Measurements from ENCODE around the gene PIK3CA. TPM values are rescaled to one million over a fixed set of nuclear protein-coding genes. Genes with fewer than 3 reads are reported as not detected.
A peak's percentile ranks its signal among the peaks of the same experiment; 100 is the strongest.

Gene PIK3CA
- total and polyA plus RNA-seq, 10 of the 15 experiments (the other 5 are each of a cell fraction or from before 2014, with no cell fraction given), result 3.0 to 18.6 (median 9.0) TPM

- no peak for TF ChIP-seq PBX3 (IDR thresholded peaks at IDR 0.05; ENCODE audit: insufficient replicate concordance, low read depth, low read length)
- TF ChIP-seq RBBP5 (conservative IDR thresholded peaks at IDR 0.05), result no peak
- no peak for TF ChIP-seq ZBTB33 (IDR thresholded peaks at IDR 0.05)
- TF ChIP-seq SPI1 (IDR thresholded peaks at IDR 0.05; ENCODE audit: borderline replicate concordance, insufficient read depth, low read depth, low read length), result no peak
- TF ChIP-seq RUNX3 (IDR thresholded peaks at IDR 0.05; ENCODE audit: low read length), result no peak
- no peak for TF ChIP-seq NBN (IDR thresholded peaks at IDR 0.05)
- peak; percentile 50; the same call in 1 of the 2 replicates for TF ChIP-seq CREM (IDR thresholded peaks at IDR 0.05; ENCODE audit: low read depth)
- TF ChIP-seq FOS (IDR thresholded peaks at IDR 0.05; ENCODE audit: borderline replicate concordance, extremely low read depth, insufficient read length), result no peak
- TF ChIP-seq ATF7 (IDR thresholded peaks at IDR 0.05; ENCODE audit: low read depth), result peak; percentile 93
- TF ChIP-seq POLR2A (IDR thresholded peaks at IDR 0.05; ENCODE audit: low read depth, low read length), result no peak
- no peak for TF ChIP-seq PKNOX1 (IDR thresholded peaks at IDR 0.05)
- peak; percentile 83 for TF ChIP-seq CREB1 (IDR thresholded peaks at IDR 0.05; ENCODE audit: low read depth)
- peak; percentile 47 for TF ChIP-seq GABPA (IDR thresholded peaks at IDR 0.05; ENCODE audit: low read depth)
- TF ChIP-seq MAX (IDR thresholded peaks at IDR 0.05; ENCODE audit: low read depth, low read length), result no peak
- TF ChIP-seq RELA (IDR thresholded peaks at IDR 0.05; ENCODE audit: borderline replicate concordance, partially characterized antibody), result no peak
- TF ChIP-seq SUZ12 (IDR thresholded peaks at IDR 0.05; ENCODE audit: unreplicated experiment), result no peak
- TF ChIP-seq EZH2 (IDR thresholded peaks at IDR 0.05; ENCODE audit: borderline replicate concordance, control insufficient read depth, low read depth, low read length), result no peak
- TF ChIP-seq NFYB (IDR thresholded peaks at IDR 0.05; ENCODE audit: insufficient read depth, low read depth, low read length), result no peak
- no peak for TF ChIP-seq CTCF (IDR thresholded peaks at IDR 0.05 in 2 of 3, conservative IDR thresholded peaks at IDR 0.05 in 1 of 3; ENCODE audit: control insufficient read depth in 2 of 3, extremely low read depth in 1 of 3, insufficient read depth in 1 of 3, low read depth in 3 of 3, low read length in 3 of 3)
- TF ChIP-seq SMC3 (IDR thresholded peaks at IDR 0.05; ENCODE audit: borderline replicate concordance, low read length), result no peak
- TF ChIP-seq KAT2A (conservative IDR thresholded peaks at IDR 0.05; ENCODE audit: control insufficient read depth, low read depth, low read length), result no peak
- no peak for TF ChIP-seq ETV6 (conservative IDR thresholded peaks at IDR 0.05 in 1 of 2, IDR thresholded peaks at IDR 0.05 in 1 of 2; ENCODE audit: borderline replicate concordance in 1 of 2, low read depth in 1 of 2)
- no peak for TF ChIP-seq NRF1 (conservative IDR thresholded peaks at IDR 0.05; ENCODE audit: low read depth, low read length)
- no peak for TF ChIP-seq SMARCA5 (IDR thresholded peaks at IDR 0.05)
- TF ChIP-seq JUNB (IDR thresholded peaks at IDR 0.05), result peak; percentile 55
- no peak for TF ChIP-seq NR2F1 (conservative IDR thresholded peaks at IDR 0.05)
These were observed 32.0 kb downstream of the PIK3CA start (continued) for GRCh38 chr3:179179979-179180759.

All from GM12878 (cell line).